Left ventricle myocardium inferior (tissue), 1 donor: Measurements from ENCODE around the gene SNX13. TPM values are rescaled to one million over a fixed set of nuclear protein-coding genes. Genes with fewer than 3 reads are reported as not detected.

Source experiments
- DNase-seq: peaks from one replicate; pipeline ENCODE4 v3.0.0-alpha.2; 2020
- H3K27ac ChIP-seq: fragments of 200-600 bp; replicated peaks from 2 replicates; pipeline ENCODE4 v1.8.0; 2021
- H3K27me3 ChIP-seq: fragments of 200-600 bp; 2 replicates; pipeline ENCODE4 v1.8.0; 2021; ENCODE audit warnings: low read depth
- H3K36me3 ChIP-seq: fragments of 200-600 bp; 2 replicates; pipeline ENCODE4 v1.8.0; 2021
- H3K4me1 ChIP-seq: fragments of 200-600 bp; 2 replicates; pipeline ENCODE4 v1.8.0; 2021
- H3K4me3 ChIP-seq: fragments of 200-600 bp; 2 replicates; pipeline ENCODE4 v1.8.0; 2021; ENCODE audit warnings: mild to moderate bottlenecking, moderate library complexity
- H3K9me3 ChIP-seq: fragments of 200-600 bp; replicated peaks from 2 replicates; pipeline ENCODE4 v1.8.0; 2021
- intact Hi-C: fragments of 100-400 bp; cut with micrococcal nuclease; formaldehyde crosslinking; loops from one replicate; pipeline ENCODE4 v1.11.0; 2022
- total RNA-seq: library from RNA; stranded (reverse); fragmentation: NEBNext Ultra II Directional; extraction: Animal tissue kit (Norgen Biotek cat#: 25700); gene quantifications from one replicate; pipeline ENCODE4 v1.2.1, GENCODE V29; 2021
- TF ChIP-seq, protein P1 (sequence below): fragments of 200-600 bp; IDR thresholded peaks from 2 replicates; pipeline ENCODE4 v1.8.0; 2021; ENCODE audit warnings: antibody characterized with exemption, mild to moderate bottlenecking, borderline replicate concordance
- donor health status: DM: no; HTN: yes; CAD: no; lungs with severe emphysema.

SNX13 gene
- total RNA-seq, 1 donor from 2014 or later: 42.2 TPM

DNA sequence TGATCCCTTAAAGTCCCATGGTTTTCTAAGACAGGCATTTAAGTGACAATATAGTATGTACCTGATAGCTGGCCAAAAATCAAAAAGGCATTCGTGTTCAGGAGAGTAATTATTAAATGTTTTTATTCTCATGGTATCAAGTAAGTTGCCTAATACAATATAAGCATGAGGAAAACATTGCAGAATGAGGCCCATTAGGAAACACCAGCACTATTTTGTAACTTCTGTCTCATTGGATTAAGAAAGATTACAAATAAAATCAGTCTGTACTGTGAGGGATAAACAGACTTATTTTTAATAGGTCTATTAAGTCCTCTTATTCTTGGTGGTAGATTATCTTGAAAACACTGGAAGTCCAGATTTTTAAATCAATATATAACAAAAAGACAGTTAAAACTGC lies 110.1 kb downstream of the SNX13 start:
- no peaks in the 10 kb centered on the region for H3K9me3 ChIP-seq
- no peak overlapping the region for H3K27ac ChIP-seq
- no peaks in the 10 kb centered on the region for H3K4me1 ChIP-seq
- no peak for DNase-seq
- intact Hi-C loops: no loop called here
- H3K36me3 ChIP-seq: peaks cover 30% of the 10 kb centered on the region
- H3K4me3 ChIP-seq: no peak overlapping the region
- H3K27me3 ChIP-seq: no peaks in the 10 kb centered on the region
- TF ChIP-seq, protein P1, sequence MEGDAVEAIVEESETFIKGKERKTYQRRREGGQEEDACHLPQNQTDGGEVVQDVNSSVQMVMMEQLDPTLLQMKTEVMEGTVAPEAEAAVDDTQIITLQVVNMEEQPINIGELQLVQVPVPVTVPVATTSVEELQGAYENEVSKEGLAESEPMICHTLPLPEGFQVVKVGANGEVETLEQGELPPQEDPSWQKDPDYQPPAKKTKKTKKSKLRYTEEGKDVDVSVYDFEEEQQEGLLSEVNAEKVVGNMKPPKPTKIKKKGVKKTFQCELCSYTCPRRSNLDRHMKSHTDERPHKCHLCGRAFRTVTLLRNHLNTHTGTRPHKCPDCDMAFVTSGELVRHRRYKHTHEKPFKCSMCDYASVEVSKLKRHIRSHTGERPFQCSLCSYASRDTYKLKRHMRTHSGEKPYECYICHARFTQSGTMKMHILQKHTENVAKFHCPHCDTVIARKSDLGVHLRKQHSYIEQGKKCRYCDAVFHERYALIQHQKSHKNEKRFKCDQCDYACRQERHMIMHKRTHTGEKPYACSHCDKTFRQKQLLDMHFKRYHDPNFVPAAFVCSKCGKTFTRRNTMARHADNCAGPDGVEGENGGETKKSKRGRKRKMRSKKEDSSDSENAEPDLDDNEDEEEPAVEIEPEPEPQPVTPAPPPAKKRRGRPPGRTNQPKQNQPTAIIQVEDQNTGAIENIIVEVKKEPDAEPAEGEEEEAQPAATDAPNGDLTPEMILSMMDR: no peak

DNA sequence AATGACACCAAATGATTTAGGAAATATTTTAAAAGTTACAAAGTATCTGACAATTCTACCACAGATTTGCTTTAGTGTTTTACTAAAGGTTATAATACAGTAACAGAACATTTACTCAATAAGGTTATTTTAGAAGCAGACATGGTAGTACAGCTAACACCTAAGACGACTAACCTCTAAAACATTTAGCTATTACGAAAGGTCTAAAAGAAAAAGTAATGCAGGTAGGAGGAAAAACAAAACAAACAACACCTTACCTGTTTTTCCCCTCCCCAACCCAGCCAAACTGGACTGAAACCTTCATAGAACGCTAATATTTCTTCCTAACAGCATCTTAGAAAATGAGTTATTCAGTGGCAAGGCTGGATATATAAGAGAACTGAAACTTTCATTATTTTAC lies 111.3 kb downstream of the SNX13 start:
- no peaks in the 10 kb centered on the region for H3K27me3 ChIP-seq
- peaks cover 27% of the 10 kb centered on the region for H3K36me3 ChIP-seq
- H3K4me1 ChIP-seq: no peaks in the 10 kb centered on the region
- no peaks in the 10 kb centered on the region for H3K9me3 ChIP-seq
- no peak overlapping the region for H3K4me3 ChIP-seq
- TF ChIP-seq, protein P1: no peak
- intact Hi-C loops: no loop called here
- no peak for DNase-seq
- no peak overlapping the region for H3K27ac ChIP-seq

DNA sequence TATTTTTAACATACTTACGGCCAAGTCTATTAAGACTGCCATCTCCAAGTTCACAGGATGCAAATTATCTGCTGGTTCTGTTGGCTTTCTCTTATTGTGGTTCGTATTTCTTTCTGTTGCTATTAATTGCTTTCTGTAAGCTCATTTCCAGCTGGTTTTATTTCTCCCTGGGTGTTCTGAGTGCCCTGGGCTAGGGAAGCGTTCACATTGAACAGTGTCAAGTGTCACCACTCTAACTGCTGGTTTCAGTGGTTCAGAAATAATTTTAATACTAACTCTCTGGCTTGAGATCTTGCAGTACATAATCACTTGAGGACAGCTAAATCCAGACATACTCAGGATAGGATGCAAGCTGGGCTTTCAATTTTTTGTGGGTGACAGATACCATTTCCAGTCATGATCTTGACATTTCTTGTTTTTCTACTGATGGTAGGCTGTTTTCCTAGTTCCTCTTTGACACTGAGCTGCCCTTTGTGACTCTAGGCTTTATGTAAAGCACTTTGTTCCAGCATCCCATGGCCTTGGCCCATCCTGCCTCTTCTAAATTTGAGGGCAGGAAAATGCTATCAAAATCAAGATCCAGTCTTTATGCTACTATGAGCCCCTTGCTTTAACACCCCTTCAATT lies 117.6 kb downstream of the SNX13 start:
- intact Hi-C loops: no loop called here
- Histone ChIP-seq H3K27me3 (no peaks in the 10 kb centered on the region), H3K4me1 (peaks cover 6% of the 10 kb centered on the region), H3K9me3 (no peaks in the 10 kb centered on the region), H3K27ac (no peak overlapping the region), H3K4me3 (no peak overlapping the region), H3K36me3 (peaks cover 24% of the 10 kb centered on the region)
- TF ChIP-seq, protein P1: no peak
- DNase-seq: no peak

DNA sequence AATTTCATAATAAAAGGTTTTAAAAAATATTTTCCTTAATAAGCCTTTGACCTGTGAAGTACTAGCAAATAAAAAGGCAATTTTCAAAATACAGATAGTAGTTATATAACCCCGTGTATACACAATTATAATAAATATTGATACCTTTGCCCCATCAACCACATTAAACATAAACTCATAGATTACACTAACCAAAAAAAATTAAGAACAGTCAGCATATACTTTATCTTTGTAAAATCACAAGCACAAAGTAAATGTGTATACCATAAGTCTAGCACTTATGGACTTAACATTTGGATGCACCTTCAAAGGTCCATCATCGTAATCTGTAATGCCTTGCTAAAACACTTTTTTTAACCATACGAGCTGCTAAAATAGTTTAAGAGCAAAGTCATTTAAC lies 123.4 kb downstream of the SNX13 start:
- no peak overlapping the region for H3K4me3 ChIP-seq
- peaks cover 53% of the 10 kb centered on the region for H3K36me3 ChIP-seq
- DNase-seq: no peak
- peaks cover 10% of the 10 kb centered on the region for H3K9me3 ChIP-seq
- H3K27me3 ChIP-seq: no peaks in the 10 kb centered on the region
- TF ChIP-seq, protein P1: no peak
- H3K4me1 ChIP-seq: no peaks in the 10 kb centered on the region
- H3K27ac ChIP-seq: no peak overlapping the region
- intact Hi-C loops: no loop called here

DNA sequence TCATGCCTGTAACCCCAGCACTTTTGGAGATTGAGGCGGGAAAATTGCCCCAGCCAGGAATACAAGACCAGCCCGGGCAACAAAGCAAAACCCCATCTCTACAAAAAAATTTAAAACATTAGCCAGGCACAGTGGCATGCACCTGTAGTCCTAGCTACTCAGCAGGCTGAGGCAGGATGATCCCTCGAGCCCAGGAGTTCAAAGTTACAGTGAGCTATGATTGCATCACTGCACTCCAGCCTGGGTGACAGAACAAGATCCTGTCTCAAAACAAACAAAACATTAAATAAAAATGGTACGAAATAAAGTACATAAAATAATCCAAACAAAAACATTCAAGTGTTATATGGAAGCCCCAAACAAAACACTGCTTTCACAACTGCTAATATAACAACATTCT lies 125.0 kb downstream of the SNX13 start:
- no peak for DNase-seq
- Histone ChIP-seq H3K4me3 (no peak overlapping the region), H3K36me3 (peaks cover 52% of the 10 kb centered on the region), H3K27me3 (no peaks in the 10 kb centered on the region), H3K9me3 (peaks cover 17% of the 10 kb centered on the region), H3K27ac (no peak overlapping the region), H3K4me1 (no peaks in the 10 kb centered on the region)
- TF ChIP-seq, protein P1: no peak
- intact Hi-C loops: no loop called here
